NCI-H2081 treated with DMSO at 0.1 percent for 48 hours (cell line): ENCODE measurements around the gene EPS15.
A peak's percentile ranks its signal among the peaks of the same experiment; 100 is the strongest.
"Not testable (repeated sequence)": the region's sequence is repeated elsewhere in the genome, so short reads cannot be mapped to it uniquely, and the experiment has no call there.

Experiments used
- DNase-seq: peaks from one replicate; lab custom pipeline; 2025; lab: John Stamatoyannopoulos, UW

The EPS15 gene

DNA sequence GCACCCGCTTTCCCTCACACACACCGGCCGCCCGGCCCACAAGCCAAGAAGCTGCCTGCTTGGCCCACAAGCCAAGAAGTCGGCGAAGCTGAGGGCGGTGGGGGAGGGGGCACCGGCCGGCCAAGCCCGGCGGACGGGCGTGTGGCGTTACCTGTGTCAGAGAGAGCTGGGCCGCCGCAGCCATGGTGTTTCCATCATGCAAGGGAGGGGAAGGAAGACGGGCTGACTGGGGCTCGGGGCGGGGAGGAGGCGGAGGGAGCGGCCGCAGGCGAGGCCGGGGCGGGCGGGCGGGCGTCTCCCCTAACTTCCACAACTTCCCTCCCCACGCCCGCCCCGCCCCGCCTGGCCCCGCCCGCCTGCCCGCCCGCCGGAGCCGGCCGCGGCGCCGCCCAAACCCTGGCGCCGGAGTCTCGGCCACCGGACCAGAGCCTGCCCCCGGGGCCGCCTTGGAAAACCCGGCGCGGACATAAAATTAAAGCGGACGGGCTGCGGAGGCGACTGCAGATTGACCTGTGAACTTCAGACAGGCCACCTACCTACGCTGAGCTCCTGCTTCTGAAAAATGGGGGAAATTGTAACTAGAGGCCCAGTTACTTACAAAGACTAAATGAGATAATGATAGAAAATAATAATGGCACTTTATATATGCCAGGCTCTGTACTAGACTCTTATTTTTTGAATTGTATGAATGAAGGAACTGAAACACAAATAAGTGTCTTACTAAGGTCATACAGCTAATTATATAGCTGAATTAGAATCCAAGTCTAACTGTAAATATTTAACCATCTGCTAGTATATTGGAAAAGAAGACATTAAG lies at the start of gene EPS15:
Gene EPS15 (minus strand): TSS at position 219 of the 817 bp plus-strand sequence. CDS start 35 bp downstream, at position 184.
- DNase-seq = peak; percentile 11

DNA sequence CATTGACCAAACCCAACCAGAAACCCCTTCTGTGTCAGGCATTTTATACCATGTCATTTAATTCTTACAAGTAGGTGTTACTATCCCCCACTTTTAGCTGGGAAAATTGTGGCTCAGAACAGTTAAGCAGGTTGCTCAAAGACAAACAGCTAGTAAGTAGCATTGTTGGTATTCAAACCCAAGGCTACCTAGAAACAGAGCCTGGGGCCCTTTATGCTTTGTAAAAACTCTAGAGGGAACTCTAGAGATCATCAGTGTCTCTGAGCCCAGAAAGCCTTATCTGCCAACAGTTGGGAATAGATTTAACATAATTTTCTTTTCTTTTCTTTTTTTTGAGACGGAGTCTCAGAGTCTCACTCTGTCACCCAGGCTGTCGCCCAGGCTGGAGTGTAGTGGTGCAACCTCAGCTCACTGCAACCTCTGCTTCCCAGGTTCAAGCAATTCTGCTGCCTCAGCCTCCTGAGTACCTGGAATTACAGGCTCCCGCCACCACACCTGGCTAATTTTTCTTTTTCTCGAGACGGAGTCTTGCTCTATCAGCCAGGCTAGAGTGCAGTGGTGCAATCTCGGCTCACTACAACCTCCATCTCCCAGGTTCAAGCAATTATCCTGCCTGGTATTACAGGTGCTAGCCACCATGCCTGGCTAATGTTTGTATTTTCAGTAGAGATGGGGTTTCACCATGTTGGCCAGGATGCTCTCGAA lies 49.3 kb upstream of the EPS15 start:
- DNase-seq = no peak

DNA sequence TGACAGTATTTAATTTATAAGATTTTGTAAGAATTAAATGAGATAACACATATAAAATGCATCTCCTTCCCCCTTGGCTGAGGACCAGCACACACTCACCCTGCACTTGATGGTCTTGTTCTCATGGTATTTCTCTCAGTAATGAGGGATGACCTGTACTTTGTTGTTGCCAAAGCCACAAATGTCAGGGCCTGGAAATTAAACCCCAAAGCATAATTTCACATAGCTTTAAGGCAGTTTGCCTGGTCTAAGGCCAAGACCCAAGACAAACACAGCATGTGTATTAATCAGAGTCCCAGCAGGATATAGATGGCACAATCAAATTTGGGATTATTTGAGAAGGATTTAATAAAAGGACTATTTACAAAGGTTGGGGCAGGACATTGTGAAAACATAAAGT lies 48.6 kb upstream of the EPS15 start:
- DNase-seq = no peak

DNA sequence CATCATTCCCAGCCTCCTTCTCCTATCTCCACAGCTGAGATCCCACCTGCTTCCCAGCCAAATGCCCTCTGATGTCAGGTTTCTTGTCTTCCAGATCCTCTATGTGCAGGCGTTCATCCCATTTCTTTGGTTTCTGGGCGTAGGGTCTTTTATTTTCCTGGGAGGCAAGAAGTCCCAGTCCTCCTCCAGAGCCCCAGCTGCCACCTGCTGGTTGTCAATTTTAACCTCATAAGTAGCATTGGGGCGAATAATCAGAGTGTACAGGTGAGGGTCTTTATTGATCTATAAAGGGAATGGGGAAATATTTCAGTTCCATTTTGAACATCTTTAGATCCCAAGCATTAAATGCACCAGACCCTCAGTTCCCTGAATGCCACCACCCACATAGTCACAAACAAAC lies 47.2 kb upstream of the EPS15 start:
- DNase-seq = no peak

DNA sequence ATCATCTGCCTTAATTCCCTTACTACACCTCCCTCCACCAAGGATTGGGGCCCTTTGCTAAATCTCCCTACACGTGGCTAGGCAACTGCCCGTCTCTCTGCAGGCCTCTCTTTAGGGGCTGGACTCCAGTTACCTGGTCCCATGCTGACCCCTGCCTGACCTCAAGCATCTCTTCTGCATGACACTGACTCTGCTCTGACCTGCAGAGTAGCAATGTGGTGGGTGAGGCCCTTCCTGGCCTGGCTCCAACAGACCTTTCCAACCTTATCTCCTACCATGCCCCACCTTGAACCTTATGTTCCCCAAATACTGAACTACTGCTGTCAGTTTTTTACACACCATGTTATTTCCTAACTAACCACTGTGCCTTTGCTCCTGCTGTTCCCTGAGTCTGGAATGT lies 45.9 kb upstream of the EPS15 start:
- no peak for DNase-seq

DNA sequence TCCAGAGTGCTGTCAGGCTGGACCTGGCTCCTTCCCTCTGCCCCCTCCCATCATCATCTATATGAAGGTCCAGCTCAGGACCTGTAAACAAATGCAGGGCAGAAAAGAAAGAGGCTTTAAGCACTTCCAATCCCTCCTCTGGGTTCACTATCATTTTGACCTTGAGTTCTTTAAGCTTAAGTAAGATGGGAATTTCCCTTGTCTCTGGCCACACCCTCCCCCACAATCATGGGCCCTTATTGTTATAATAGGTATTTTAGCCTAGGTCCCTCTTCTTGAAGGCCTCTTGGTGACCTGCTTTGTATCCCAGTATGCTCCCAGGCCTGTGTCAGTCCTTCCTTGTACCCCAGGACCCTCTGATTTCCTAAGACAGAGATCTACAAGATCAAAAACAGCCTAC lies 45.1 kb upstream of the EPS15 start:
- DNase-seq = no peak

DNA sequence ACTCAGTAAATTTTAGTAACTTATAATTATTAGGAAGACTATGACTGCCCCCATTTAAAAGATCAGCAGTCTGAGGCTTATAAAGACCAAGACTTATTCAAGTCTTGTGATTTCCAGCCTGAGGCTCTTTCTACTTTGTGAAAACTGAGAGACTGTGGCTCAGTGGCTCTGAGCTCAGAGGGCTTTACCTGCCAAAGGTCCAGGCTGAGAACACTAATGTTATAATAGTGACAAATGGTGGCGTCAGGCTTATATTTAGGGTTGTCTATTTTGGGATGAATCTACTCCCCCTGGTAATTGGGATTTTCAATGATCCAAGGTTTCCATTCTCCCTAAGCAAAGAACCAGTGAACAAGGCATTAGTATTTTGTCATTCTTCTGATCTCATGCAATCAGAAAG lies 42.6 kb upstream of the EPS15 start:
- DNase-seq = no peak

DNA sequence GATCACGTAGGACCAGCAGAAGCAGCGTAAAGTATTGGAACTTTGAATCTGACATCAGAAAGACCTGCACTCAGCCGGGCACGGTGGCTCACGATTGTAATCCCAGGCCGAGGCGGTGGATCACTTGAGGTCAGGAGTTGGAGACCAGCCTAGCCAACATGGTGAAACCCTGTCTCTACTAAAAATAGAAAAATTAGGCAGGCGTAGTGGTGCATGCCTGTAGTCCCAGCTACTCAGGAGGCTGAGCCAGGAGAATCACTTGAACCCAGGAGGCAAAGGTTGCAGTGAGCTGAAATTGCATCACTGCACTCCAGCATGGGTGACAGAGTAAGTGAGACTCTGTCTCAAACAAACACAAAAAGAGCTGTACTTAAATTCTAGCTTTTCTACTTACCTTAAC lies 41.8 kb upstream of the EPS15 start:
- not testable (repeated sequence) for DNase-seq

DNA sequence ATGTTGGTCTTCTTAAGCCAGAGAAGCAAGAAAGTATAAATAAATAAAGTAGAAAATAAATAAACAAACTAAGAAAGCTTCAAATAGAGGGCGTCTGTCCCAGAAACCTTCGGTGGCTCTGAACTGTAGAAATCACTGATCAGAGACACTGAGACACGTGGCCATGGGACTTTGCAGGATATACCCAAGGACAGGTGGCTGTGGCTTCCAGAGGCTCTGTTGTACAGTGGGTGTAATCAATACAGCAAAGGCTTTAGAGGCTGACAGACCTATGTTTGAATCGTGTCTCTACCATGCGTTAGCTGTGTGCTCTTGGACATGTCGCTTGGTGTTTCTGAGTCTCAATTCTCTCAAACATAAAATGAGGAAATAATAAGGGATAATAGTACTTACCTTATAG lies 41.0 kb upstream of the EPS15 start:
- no peak for DNase-seq

DNA sequence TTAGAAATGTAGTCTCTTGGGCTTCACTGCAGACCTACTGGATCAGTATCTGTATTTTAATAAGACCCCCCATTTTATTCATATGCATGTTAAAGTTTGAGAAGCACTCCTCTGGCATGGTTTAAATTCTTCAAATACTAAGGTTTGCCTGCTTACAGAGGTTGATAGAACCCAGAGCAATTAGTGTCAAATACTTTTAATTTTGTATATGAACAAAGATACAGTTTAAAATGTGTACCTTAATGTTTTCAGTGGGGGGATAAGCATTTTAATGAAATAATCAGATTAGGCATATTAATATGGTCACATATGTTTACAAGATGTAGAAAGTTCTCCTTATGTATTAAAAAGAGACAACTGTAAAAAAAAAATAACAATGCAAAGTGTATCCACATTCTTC lies 40.4 kb upstream of the EPS15 start:
- DNase-seq = no peak

DNA sequence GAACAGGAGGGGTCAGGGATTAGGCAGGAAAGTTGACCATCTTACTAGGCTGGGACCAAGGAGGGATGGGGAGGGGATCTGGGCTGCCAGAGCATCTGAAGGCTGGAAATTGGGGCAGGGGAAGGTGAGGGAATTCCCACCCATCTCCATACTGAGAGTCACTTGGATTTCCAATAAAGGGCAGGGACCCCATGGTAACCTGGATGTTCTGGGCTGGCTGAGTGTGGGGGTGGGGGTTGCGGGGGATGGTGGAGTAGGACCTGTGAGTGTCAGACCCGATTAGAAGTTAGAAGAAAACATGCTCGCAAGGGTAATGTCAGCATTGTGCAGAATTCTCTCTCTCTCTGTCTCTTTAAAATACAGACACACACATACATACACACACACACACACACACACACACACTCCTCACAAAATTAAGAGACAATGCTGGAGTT lies 40.0 kb upstream of the EPS15 start:
- no peak for DNase-seq

DNA sequence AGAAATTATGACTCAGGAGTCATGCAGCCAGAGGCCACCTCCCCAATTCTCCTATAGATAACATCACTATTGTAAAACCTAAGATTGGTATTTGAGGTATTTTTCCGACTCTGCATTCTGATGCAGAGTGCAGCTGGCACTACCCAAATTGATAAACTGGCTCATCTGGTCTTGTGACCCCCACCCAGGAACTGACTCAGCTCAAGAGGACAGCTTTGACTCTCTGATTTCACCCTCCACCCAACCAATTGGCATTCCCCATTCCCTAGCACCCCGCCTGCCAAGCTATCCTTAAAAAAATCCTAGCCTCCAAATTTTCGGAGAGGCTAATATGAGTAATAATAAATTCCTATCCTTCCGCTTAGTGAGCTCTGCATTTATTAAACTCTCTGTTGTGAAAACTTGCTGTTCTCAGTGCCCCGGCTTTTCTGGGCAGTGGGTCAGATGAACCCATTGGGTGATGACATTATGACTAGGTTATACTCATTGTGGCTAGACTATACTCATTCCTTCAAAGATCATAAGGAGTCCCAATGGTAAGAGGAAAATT lies 39.4 kb upstream of the EPS15 start:
- no peak for DNase-seq

DNA sequence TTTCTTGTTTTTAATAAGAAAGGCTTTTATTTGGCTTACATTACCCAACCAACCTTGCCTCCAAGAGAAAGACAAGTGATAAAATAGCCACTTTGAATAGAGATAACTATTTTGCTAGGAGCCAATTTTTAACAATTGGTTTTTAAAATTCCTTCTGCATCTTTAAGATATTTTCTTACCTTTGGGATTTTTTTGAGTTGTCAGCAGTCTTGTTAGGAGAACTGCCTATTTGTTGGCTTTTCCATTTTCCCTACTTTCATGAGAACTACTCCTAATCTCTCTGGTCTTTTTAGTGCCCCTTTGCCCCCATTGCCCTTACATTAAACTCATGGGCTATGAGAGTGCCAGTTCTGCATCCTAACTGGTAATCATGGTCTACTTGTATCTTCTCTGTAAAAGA lies 38.1 kb upstream of the EPS15 start:
- no peak for DNase-seq

DNA sequence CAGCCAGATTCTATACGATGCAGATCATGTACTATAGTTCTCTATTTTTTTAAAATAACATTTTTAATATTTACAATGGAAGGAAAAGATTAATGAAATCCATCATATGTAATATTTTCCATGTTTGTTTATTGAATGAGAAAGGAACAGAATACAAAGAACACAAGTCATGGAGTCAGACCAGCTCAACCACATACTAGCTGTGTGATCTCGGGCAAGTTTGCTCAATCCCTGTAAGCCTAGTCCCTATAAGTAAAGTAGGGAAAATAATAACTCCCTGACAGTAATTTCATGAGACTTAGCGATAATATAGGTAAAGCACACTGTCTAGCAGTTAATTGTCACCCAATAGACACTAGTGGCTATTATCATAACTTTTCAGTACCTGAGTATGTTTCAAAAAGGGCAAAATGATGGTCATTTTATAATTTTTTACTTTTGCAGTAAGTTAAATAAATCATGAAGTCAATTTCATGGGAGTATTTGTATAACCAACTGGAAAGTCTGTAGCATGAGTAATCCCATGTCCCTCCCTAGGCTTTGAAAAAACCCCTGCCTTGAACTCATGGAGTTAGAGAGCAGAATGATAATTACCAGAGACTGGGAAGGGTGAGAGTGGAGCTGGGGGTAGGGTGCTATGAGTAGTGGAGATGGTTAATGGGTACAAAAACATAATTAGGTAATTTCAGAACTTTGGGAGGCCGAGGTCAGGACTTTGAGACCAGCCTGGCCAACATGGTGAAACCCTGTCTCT lies 37.0 kb upstream of the EPS15 start:
- no peak for DNase-seq

DNA sequence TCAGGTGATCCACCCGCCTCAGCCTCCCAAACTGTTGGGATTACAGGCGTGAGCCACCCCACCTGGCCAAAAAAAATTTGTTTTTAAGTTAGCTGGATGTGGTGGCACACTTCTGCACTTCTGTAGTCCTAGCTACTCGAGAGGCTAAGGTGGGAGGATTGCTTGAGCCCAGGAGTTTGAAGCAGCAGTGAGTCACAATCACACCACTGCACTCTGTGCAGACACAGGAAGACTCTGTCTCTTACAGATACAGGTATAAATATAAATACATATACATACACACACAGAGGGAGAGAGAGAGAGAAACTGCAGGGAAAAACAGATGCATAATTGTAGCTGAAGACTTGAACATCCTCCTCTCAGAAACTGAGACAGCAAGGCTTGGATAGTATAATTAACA lies 34.8 kb upstream of the EPS15 start:
- DNase-seq = no peak

DNA sequence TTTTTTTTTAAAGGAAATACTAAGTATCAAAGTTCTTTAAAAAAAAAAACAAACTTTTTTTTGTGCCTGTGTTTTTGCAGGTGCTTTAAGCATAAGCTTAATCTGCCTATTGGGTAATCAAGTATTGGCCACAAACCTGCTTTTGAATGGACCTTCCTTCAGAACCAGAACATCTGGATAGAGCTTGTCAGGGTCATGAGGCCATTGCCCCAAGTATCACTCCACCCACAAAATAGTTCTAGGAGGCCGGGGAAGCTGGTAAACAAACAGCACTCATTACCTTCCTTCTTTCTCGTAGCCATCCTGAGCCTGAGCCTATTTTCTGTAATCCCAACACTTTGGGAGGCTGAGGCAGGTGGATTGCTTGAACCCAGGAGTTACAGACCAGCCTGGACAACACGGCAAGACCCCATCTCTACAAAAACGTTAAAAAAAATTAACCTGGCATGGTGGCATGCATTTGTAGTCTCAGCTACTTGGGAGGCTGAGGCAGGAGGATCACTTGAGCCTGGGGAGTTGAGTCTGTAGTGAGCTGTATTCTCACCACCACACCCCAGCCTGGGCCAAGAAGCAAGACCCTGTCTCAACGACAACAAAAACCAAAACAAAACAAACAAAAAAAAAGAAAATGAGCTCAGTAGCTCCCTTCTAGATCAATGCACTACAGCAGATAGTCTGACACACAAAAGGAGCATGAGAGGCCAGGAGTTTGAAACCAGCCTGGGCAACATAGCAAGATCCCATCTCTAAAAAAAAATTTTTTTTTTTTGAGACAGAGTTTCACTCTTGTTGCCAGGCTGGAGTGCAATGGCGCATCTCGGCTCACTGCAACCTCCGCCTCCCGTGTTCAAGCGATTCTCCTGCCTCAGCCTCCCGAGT lies 34.1 kb upstream of the EPS15 start:
- no peak for DNase-seq

DNA sequence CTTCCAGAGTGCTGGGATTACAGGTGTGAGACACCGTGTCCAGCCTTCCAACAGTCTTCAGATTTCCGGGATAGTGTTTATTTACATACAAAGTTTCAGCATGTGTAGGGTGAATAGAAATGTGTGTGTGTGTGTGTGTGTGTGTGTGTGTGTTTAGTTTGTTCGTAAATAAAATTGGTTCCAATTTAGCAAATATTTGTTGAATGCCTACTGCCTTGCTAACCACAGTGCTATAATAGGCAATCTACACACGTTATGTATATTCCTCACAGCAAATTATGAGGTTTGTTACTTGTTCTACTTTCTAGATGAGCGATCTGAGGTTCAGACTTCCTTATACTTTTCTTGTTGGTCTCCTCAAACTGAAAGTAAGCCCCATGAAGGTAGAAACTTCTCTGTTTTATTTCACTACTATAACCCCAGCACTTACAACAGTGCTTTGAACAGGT lies 32.8 kb upstream of the EPS15 start:
- no peak for DNase-seq

DNA sequence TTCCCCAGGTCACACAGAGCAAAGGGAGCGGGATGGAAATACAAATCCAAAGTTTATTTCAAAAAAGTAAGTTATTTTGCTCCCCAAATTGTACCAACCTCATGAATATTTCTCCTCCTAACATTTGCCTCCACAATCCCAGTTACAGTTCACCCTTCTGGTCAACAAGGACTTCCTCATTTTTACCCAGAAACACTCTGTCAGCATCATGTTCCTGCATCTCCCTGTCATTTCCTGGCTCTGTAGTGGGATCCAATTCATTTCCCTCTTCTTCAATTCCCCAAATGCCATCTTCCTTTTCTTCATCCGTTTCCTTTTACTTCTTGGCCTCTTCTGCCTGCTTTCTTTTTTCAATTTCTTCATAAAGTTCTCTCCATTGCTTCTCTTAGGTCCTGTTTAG lies 32.0 kb upstream of the EPS15 start:
- DNase-seq = no peak

DNA sequence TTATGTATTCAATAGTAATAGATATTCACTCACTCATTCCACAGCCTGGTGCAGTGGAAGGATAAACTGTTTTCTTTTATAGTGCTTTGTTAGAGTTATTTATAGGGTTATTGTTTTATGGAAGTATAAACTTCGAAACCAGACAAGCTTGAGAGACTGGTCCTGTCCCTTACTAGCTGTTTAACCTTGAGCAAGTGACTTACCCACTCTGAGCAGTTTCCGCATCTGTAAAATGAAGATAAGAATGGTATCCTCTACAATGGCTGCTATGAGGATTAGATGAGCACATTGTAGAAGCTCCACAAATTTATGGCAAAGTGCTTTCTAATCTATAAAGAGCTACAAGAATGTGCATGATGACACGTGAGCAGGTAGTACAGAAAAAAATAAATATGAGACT lies 30.8 kb upstream of the EPS15 start:
- DNase-seq = no peak

DNA sequence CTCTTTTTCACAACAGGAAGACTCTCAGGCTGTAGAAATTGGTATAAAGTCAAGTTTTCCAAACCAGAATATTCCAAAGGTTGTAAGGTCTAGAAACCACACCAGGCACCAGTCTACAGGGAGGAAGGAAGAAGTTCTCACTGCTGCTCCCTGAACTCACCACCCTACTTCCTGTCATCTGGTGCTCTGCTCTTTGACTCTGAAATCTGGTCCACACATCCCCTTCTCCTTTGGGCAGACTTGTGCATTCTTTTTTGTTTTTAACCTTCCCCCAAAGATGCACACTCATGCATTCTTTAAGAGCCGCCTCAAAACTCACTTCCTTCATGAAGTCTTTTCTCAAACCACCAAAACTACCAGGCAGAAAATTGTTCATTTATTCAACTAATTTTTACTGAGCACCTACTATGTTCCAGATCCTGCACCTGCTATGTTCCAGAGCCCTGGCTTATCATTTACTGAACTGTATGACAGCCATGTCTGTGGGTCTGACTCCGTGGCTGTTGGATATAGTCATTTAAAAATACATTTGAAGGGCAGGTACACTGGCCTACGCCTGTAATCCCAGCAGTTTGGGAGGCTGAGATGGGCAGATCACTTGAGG lies 30.1 kb upstream of the EPS15 start:
- DNase-seq = no peak

DNA sequence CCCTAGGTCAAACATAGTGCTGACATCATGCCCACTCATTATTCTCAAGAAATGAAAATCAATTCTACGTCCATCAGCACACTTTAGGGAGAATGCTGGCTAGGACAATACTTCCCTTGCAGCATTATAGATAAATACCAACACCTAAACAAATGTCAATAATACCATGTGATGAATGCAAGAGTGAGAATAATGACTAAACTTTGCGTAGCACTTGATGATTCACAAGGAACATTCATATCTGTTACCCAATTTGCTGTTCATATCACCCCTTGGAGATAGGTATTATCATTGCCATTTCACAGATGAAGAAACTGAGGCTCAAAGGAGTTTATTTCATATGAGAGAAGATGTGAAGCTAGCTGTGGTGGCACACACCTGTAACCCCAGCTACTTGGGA lies 24.8 kb upstream of the EPS15 start:
- DNase-seq = no peak
